ENCODE data around the gene FBXL13. TPM values are rescaled to one million over a fixed set of nuclear protein-coding genes. Genes with fewer than 3 reads are reported as not detected.
"Not testable (repeated sequence)": the region's sequence is repeated elsewhere in the genome, so short reads cannot be mapped to it uniquely, and the experiment has no call there.

Gene FBXL13
- total RNA-seq, 1 experiment from 2014 or later: 1.5 TPM

- DNase-seq (ENCODE audit: low spot score): no peak
Measured at GRCh38 chr7:103079836-103080235, 5.2 kb upstream of the FBXL13 start.

DNA sequence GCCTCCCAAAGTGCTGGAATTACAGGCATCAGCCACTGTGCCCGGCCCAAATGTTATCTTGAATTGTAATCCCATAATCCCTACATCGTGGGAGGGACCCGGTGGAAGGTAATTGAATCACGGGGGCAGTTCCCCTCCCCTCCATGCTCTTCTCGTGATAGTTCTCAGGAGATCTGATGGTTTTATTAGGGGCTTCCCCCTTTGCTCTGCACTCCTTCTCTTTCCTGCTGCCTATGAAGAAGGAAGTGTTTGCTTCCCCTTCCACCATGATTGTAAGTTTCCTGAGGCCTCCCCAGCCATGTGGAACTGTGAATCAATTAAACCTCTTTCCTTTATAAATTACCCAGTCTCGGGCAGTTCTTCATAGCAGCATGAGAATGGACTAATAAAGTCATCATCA, 3.6 kb upstream of the FBXL13 start:
- not testable (repeated sequence) for DNase-seq (ENCODE audit: low spot score)

- DNase-seq (ENCODE audit: low spot score): no peak
Measured at GRCh38 chr7:103077318-103077717, 2.7 kb upstream of the FBXL13 start.

- DNase-seq (ENCODE audit: low spot score): no peak
Measured at GRCh38 chr7:103076764-103077163, 2.2 kb upstream of the FBXL13 start.

GRCh38 chr7:103075337-103075918, 832 bp upstream of the FBXL13 start:
- DNase-seq (ENCODE audit: low spot score): peak; percentile 35

DNA sequence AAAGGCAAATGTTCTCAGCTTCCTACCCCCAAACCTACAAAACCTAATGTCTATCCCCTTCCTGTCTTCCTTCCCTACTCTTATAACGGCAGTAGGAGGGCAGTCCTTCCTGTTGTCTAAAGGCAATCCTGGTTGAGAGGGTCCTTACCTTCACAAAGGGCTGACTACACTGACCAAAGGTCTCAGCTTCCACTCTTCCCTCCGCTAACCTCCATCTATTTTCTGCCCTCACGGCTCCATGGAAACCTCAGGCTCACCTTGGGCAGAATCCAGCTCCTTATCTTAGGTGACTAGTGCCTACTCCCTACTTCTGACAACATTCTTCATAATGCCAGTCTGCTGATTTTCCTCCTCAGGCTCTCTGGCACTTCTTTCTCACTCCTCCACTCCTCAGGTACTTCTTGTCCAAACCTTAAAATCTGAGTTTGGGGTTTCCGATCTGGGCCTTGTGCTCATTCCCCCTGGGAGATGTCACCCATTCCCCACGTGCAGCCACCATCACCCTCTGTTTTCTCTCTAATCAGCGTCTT, 542 bp downstream of the FBXL13 start:
- DNase-seq (ENCODE audit: low spot score): peak; percentile 49

DNA sequence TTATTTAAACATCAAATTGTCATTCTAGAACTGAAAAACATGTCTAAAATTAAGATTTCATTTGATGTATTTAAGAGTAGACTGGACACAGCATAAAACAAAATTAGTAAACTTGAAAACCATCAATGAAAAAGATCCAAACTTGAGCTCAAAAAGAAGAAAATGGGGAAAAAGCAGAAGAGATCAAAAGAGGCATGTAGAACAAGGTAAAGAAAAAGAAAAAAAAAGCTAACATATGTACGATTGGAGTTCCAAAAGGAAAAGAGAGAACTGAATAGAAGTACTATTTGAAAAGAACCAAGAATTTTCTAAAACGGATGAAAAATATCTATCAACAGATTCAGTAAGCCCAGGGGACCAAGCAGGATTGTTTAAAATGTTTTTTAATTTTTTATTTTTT, 3.6 kb downstream of the FBXL13 start:
- no peak for DNase-seq (ENCODE audit: low spot score)

- no peak for DNase-seq (ENCODE audit: low spot score)
Measured at GRCh38 chr7:103068414-103069403, 5.9 kb downstream of the FBXL13 start.

DNA sequence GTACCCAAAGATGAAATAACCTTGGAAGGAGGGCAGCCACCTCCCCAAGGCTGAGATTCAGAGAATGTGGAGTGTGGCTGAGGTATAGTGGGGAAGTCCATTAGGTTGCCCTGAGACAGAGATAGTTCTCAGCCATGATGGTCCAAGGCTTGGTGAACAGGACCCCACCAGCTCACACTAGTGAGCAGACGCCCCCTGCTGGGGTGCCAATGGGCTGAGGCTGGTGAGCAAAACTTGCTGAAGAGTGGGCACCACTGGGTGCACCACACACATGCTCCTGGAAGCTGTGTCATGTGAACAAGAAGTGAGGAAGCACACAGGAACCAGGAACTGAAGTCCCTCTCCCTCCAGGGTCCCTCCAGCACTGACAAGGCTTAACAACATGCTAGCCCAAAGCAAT, 8.9 kb downstream of the FBXL13 start:
- DNase-seq (ENCODE audit: low spot score): peak; percentile 32

DNA sequence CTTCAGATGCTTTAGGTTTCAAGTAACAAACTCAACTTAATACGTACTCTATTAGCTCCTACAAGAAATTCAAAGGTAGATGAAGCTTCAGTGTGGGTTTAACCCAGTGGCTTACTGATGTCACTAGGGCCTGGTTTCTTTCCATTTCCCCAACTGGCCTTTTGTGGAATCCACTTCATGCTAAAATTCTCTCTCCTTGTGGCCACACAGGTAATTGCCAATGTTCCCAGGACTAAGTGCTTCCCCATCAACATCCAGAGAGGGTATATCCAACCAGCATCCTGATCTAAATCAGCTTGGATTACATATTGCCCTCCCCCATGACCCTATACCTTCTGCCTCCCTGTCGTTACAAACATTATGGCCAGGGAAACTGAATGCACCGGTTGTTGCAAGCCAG, 10.7 kb downstream of the FBXL13 start:
- no peak for DNase-seq (ENCODE audit: low spot score)

- DNase-seq (ENCODE audit: low spot score): no peak
Measured at GRCh38 chr7:103059471-103059870, 15.1 kb downstream of the FBXL13 start.

GRCh38 chr7:103058122-103058521, 16.5 kb downstream of the FBXL13 start:
- DNase-seq (ENCODE audit: low spot score): no peak

- DNase-seq (ENCODE audit: low spot score): not testable (repeated sequence)
Measured at GRCh38 chr7:103056006-103056405, 18.6 kb downstream of the FBXL13 start.

DNA sequence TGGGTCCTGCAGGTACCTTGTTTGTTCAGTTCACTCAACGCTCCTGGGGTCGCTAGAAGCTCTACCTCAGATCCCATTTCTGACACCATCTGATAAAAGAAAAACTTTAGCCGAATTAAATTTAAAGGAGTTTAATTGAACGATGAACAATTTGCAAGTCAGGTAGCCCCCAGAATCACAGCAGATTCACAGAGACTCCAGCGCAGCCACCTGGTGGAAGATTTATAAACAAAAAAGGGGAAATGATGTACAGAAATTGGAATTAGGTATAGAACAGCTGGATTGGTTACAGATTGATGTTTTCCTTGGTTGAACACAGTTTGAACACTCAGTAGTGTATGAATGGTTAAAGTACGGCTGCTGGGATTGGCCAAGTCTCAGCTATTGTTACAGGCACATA, 23.1 kb downstream of the FBXL13 start:
- DNase-seq (ENCODE audit: low spot score): no peak

DNA sequence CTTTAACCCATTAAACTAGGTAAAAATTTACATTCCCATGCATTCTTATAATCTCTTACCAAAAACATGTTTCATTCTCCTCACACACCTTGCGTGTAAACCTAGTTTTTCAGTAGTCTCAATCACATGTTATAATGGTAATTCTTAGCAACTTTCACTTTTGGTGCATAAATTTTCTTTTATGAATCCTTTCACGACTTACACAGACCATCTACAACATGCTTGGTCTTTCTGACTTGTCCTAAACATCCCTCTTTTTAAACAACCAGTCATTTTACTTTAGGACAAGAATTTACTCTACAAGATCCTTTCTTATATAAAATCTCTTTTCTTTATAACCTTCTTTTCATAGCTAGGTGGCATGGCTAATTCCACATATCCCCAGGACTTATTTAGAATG, 25.8 kb downstream of the FBXL13 start:
- peak; percentile 32 for DNase-seq (ENCODE audit: low spot score)

GRCh38 chr7:103041815-103042214, 32.8 kb downstream of the FBXL13 start:
- DNase-seq (ENCODE audit: low spot score): not testable (repeated sequence)

GRCh38 chr7:103037823-103038739, 36.5 kb downstream of the FBXL13 start:
- not testable (repeated sequence) for DNase-seq (ENCODE audit: low spot score)

DNA sequence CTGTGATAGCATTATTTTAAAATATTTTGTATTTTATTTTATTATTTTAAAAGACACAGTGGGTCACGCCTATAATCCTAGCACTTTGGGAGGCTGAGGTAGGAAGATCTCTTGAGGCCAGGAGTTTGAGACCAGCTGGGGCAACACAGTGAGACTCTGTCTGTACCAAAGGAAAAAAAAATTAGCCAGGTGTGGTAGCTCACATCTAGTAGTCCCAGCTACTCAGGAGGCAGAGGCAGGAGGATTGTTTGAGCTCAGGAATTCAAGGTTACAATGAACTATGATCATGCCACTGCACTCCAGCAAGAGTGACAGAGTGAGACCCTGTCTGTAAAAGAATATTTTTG, 37.1 kb downstream of the FBXL13 start:
- DNase-seq (ENCODE audit: low spot score): no peak

- not testable (repeated sequence) for DNase-seq (ENCODE audit: low spot score)
Measured at GRCh38 chr7:103034318-103034717, 40.3 kb downstream of the FBXL13 start.

- no peak for DNase-seq (ENCODE audit: low spot score)
Measured at GRCh38 chr7:103031781-103032180, 42.8 kb downstream of the FBXL13 start.

DNA sequence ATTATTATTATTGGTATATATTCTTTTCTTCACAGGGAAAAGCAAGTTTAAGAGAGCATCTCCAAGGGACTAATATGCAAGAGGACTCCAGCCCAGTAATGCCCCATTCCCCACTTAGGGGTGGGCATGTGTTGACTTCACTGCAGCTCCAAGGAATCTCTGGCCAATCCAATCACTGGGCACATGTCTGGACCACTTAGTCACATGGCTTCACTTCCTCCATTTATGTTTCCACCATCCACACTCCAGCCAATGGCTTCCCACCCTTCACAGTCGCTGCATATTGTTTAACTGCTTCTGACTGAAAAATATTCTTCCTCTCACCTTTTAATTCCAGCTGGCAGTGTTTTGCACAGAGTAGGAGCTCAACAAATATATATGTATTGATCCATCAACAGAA, 43.6 kb downstream of the FBXL13 start:
- DNase-seq (ENCODE audit: low spot score): no peak

GRCh38 chr7:103025341-103025740, 49.3 kb downstream of the FBXL13 start:
- DNase-seq (ENCODE audit: low spot score): no peak

Data from A172 (cell line).